Endometrial microvascular endothelial cells (primary cell): ENCODE data around the gene MAPK8. TPM values are rescaled to one million over a fixed set of nuclear protein-coding genes. Genes with fewer than 3 reads are reported as not detected.

Experiments used
- in situ Hi-C: cut with HindIII; loops from 2 replicates; pipeline ENCODE4 v1.10.0; 2017; ENCODE audit warnings: low sequenced_read_pairs, low pct_unique_long_range_greater_than_20kb; ENCODE audit errors: inconsistent ontology term
- total RNA-seq: library from RNA; depleted of rRNA; stranded (reverse); fragments of >200 nt; gene quantifications from one replicate; pipeline ENCODE4 v1.2.3, GENCODE V29; 2015; ENCODE audit errors: inconsistent ontology term

MAPK8 gene
- total RNA-seq, 1 donor from 2014 or later = 56.9 TPM

- in situ Hi-C loops = no loop called here
Measured at GRCh38 chr10:48364659-48365405, 58.4 kb downstream of the MAPK8 start.

DNA sequence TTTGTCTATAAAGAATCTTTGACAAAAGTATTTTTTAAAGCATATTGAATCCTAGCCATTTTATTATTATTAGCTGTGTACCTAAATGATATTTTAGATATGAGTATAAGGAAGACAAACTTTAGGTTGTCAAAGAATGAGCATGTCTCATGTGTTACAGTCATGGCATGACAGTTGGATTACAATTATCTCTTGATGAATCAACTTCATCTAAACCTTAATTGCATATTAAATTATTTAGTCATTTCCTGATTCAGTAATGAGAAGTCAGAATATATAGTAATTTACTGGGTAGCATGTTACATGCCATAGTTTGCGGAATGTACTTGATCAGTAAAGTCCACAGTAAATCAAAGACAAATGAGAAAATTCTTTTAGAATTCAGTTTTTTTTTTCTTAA lies 59.2 kb downstream of the MAPK8 start:
- in situ Hi-C loops = no loop called here

DNA sequence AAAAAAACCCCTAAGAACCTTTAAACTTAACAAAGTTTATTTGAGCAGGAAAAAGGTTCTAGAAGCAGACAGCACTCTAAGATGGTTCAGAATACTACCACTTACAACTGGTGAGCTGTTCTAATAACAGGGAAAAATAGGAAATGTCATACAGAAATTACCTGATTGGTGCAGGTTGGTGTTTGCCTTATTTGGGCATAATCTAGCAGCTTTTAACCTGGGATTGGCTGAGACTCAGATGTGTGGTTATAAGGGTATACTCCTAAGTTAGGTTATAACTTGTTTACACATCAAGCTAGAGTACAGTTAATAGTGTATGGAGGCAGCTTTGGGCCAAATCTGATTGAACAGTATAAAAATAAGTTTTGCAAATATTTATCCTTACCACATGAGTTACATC lies 59.8 kb downstream of the MAPK8 start:
- in situ Hi-C loops = no loop called here

DNA sequence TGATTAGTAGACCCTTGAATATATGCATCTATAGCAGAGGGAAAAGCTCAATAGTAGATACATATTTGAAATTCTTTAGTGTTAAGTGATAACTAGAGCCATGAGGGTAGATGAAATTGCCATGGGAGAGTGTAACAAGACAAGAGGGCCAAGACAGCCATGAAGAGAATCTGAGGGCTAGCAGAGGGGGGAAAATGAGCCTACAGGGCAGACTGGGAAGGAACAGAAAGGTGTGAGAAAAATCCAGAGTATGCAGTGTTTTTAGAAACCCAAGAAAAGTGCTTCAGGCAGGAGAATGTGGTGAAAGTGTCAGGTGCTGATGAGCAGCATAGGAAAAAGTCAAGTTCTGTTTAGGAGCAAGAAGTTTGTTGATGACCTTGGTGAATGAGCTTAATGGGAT lies 63.0 kb downstream of the MAPK8 start:
- in situ Hi-C loops = no loop called here

- in situ Hi-C loops = no loop called here
Measured at GRCh38 chr10:48377751-48378530, 71.5 kb downstream of the MAPK8 start.

- in situ Hi-C loops = no loop called here
Measured at GRCh38 chr10:48378675-48379074, 72.2 kb downstream of the MAPK8 start.

- in situ Hi-C loops = no loop called here
Measured at GRCh38 chr10:48381971-48382370, 75.5 kb downstream of the MAPK8 start.

DNA sequence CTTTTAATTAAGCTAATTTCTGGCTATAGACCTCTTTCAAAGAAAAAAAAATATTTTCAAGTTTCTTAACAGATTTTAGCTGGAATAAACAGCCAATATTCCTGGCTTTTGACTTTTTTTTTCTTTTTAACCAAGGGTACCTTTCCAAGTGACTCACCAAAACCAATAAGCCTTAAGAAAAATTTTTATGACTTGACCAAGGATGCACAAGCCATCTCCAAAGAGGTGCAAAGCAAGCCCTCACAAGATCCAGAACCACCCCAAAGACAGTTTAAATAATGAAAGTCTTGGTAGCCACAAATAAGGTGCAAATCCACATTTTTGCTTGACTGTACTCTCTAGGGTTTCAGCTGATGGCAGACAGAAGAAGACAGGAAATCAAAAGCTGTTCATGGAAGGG lies 76.5 kb downstream of the MAPK8 start:
- in situ Hi-C loops = no loop called here

- in situ Hi-C loops = no loop called here
Measured at GRCh38 chr10:48383393-48383792, 76.9 kb downstream of the MAPK8 start.

- in situ Hi-C loops = no loop called here
Measured at GRCh38 chr10:48384699-48384982, 78.2 kb downstream of the MAPK8 start.

- in situ Hi-C loops = no loop called here
Measured at GRCh38 chr10:48389272-48389671, 82.8 kb downstream of the MAPK8 start.

DNA sequence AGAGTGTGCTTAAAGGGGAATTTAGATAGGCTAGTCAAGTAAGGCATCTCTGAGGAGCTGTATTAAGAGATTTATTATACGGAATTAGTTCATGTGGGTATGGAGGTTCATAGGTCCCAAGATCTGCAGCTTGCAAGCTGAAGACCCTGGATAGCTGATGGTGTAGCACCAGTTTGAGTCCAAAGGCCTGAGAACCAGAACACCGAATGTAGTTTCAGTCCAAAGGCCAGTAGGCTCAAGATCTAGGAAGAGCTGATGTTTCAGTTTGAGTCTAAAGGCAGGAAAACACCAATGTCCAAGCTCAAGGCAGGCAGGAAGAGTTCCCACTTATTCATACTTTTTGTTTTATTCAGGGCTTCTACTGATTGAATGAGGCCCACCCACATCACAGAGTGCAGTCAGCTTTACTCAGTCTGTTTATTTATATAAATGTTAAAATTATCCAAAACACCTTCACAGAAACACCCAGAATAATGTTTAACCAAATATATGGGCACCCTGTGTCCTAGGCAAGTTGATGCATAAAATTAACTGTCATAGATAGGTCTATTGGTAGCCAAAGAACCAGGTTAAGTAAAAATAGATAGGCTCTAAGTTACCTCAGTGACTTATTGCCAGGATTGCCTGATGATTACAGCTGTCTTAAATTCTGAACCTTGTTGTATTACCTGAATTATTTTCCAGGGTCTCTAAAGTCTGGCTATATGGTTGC lies 83.5 kb downstream of the MAPK8 start:
- in situ Hi-C loops = no loop called here

DNA sequence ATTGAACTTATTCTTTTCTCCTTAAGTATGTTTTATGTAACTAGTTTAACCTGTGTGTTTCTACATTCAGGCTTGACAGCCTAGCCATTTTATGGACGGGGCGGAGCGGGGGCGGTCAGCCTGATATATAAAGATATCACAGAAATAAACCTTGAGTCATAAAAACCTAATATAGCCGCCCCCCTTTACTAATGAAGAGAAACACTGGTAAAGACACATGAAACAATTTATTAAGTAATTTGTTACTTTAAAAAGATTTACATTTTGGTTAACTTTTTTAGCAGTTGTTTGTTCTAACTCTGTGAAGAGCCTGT lies 84.0 kb downstream of the MAPK8 start:
- in situ Hi-C loops = no loop called here

DNA sequence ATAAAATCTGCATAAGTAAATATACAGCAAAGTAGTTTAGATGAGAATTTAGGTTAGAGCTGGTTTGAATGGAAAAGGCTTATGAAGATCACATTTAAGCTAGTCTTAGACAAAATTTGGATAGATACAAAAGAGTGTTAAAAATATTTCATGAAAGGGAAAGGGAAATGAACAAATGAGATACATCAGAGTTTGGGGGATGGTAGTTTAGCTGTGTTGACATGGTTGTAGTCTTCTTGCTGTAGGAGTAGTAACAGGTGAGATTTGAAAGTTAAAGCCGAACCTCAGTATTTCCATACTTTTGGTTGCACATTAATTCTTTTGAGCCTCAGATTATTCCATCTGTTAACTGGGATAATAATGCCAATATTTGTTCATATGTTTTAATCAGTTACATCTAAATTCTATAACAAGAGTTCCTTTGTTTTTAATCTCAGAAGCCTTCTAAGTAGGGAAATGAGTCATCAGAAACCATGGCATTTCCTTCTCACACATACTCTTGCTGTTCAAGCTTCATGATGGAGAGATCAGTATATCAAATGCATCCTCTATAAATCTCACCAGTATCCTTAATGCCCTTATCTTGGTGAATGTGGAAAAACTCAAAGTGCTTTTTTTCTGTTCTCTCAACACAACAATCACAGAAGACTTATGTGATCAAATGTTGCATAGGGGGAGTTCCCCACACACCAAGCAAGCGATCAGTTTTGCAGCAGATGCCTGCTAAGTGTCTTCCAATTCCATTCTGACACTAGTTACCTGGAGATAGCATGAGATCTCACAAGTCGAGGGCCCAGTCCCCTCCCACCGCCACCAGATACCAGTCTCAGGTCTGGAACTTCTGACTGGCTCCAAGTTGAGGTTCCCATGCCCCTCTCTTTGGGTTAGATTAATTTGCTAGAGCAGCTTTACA lies 84.7 kb downstream of the MAPK8 start:
- in situ Hi-C loops = no loop called here

- in situ Hi-C loops = no loop called here
Measured at GRCh38 chr10:48391994-48392393, 85.5 kb downstream of the MAPK8 start.

- in situ Hi-C loops = no loop called here
Measured at GRCh38 chr10:48398261-48398660, 91.8 kb downstream of the MAPK8 start.

GRCh38 chr10:48399056-48399541 lies 92.6 kb downstream of the MAPK8 start:
- in situ Hi-C loops = no loop called here

DNA sequence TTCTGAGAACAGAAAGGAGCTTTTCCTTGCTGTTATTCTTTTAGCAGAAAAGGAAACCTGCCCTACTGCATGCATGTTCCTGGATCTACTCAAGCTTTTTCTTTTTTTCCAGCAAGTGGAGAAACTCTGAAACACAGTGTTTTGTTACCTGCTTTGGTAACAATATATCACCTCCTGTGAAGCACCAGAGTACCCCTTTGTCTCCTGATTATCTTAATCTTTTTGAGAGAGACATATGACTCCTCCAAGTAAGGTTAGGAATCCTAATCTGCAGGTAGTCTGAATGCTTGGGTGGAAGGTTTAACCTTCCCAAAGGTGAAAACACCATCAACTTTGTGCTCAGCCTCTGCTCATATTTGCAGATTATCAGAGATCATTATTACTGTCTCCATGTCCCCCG lies 93.1 kb downstream of the MAPK8 start:
- in situ Hi-C loops = no loop called here
